ENCODE data around the gene ANGEL2.

ANGEL2 gene

GRCh38 chr1:212957546-212957945 is 58.1 kb downstream of the ANGEL2 start:
- Histone ChIP-seq H4K20me1 (ENCODE audit: insufficient read depth, low read length) (no peaks in the 10 kb centered on the region), H2AFZ (ENCODE audit: low read depth, low read length) (no peak overlapping the region), H3K27me3 (ENCODE audit: low read depth, low read length) (no peaks in the 10 kb centered on the region), H3K79me2 (ENCODE audit: low read length) (peaks cover 38% of the 10 kb centered on the region), H3K4me1 (ENCODE audit: low read length) (peaks cover 56% of the 10 kb centered on the region), H3K9me3 (ENCODE audit: insufficient read depth, low read length) (no peaks in the 10 kb centered on the region), H3K9ac (ENCODE audit: low read length) (no peak overlapping the region), H3K27ac (ENCODE audit: low read length) (no peak overlapping the region), H3K4me3 (ENCODE audit: low read length) (no peak overlapping the region), H3K4me2 (ENCODE audit: low read length) (no peak overlapping the region), H3K36me3 (replicated peaks; ENCODE audit: low read depth, low read length) (peaks cover 39% of the 10 kb centered on the region)
- TF ChIP-seq EZH2phosphoT487 (IDR thresholded peaks at IDR 0.05; ENCODE audit: low read depth), result no peak
- TF ChIP-seq CTCF (IDR thresholded peaks at IDR 0.05; ENCODE audit: low read depth, low read length), result no peak

- H3K9ac ChIP-seq (ENCODE audit: low read length), result no peak overlapping the region
- H3K27ac ChIP-seq (ENCODE audit: low read length), result no peak overlapping the region
- no peak overlapping the region for H2AFZ ChIP-seq (ENCODE audit: low read depth, low read length)
- peaks cover 53% of the 10 kb centered on the region for H3K79me2 ChIP-seq (ENCODE audit: low read length)
- no peaks in the 10 kb centered on the region for H4K20me1 ChIP-seq (ENCODE audit: insufficient read depth, low read length)
- TF ChIP-seq CTCF (IDR thresholded peaks at IDR 0.05; ENCODE audit: low read depth, low read length) (no peak), EZH2phosphoT487 (IDR thresholded peaks at IDR 0.05; ENCODE audit: low read depth) (no peak)
- no peak overlapping the region for H3K4me3 ChIP-seq (ENCODE audit: low read length)
- peaks cover 43% of the 10 kb centered on the region for H3K36me3 ChIP-seq (replicated peaks; ENCODE audit: low read depth, low read length)
- H3K4me1 ChIP-seq (ENCODE audit: low read length), result peaks cover 58% of the 10 kb centered on the region
- H3K9me3 ChIP-seq (ENCODE audit: insufficient read depth, low read length), result no peaks in the 10 kb centered on the region
- H3K4me2 ChIP-seq (ENCODE audit: low read length), result no peak overlapping the region
- no peaks in the 10 kb centered on the region for H3K27me3 ChIP-seq (ENCODE audit: low read depth, low read length)
Measured at GRCh38 chr1:212955961-212956620, 59.6 kb downstream of the ANGEL2 start.

GRCh38 chr1:212955098-212955497 is 60.6 kb downstream of the ANGEL2 start:
- H3K27me3 ChIP-seq (ENCODE audit: low read depth, low read length), result no peaks in the 10 kb centered on the region
- peaks cover 41% of the 10 kb centered on the region for H3K36me3 ChIP-seq (replicated peaks; ENCODE audit: low read depth, low read length)
- no peak overlapping the region for H3K4me3 ChIP-seq (ENCODE audit: low read length)
- H2AFZ ChIP-seq (ENCODE audit: low read depth, low read length), result no peak overlapping the region
- H3K27ac ChIP-seq (ENCODE audit: low read length), result peak overlapping the region; percentile 30; the same call in 1 of the 2 replicates
- no peaks in the 10 kb centered on the region for H3K9me3 ChIP-seq (ENCODE audit: insufficient read depth, low read length)
- TF ChIP-seq CTCF (IDR thresholded peaks at IDR 0.05; ENCODE audit: low read depth, low read length) (no peak), EZH2phosphoT487 (IDR thresholded peaks at IDR 0.05; ENCODE audit: low read depth) (no peak)
- H3K9ac ChIP-seq (ENCODE audit: low read length), result no peak overlapping the region
- no peaks in the 10 kb centered on the region for H4K20me1 ChIP-seq (ENCODE audit: insufficient read depth, low read length)
- H3K4me1 ChIP-seq (ENCODE audit: low read length), result peaks cover 52% of the 10 kb centered on the region
- H3K4me2 ChIP-seq (ENCODE audit: low read length), result peak overlapping the region; percentile 14; the same call in 1 of the 2 replicates
- peaks cover 58% of the 10 kb centered on the region for H3K79me2 ChIP-seq (ENCODE audit: low read length)

GRCh38 chr1:212954514-212954913 is 61.2 kb downstream of the ANGEL2 start:
- H3K36me3 ChIP-seq (replicated peaks; ENCODE audit: low read depth, low read length), result peaks cover 40% of the 10 kb centered on the region
- H4K20me1 ChIP-seq (ENCODE audit: insufficient read depth, low read length), result no peaks in the 10 kb centered on the region
- no peak overlapping the region for H3K4me3 ChIP-seq (ENCODE audit: low read length)
- H3K27ac ChIP-seq (ENCODE audit: low read length), result peak overlapping the region; percentile 30; the same call in 1 of the 2 replicates
- no peaks in the 10 kb centered on the region for H3K27me3 ChIP-seq (ENCODE audit: low read depth, low read length)
- no peak overlapping the region for H3K9ac ChIP-seq (ENCODE audit: low read length)
- no peaks in the 10 kb centered on the region for H3K9me3 ChIP-seq (ENCODE audit: insufficient read depth, low read length)
- H3K4me1 ChIP-seq (ENCODE audit: low read length), result peaks cover 52% of the 10 kb centered on the region
- H3K79me2 ChIP-seq (ENCODE audit: low read length), result peaks cover 58% of the 10 kb centered on the region
- H3K4me2 ChIP-seq (ENCODE audit: low read length), result peak overlapping the region; percentile 14; the same call in 1 of the 2 replicates
- no peak overlapping the region for H2AFZ ChIP-seq (ENCODE audit: low read depth, low read length)
- TF ChIP-seq EZH2phosphoT487 (IDR thresholded peaks at IDR 0.05; ENCODE audit: low read depth) (no peak), CTCF (IDR thresholded peaks at IDR 0.05; ENCODE audit: low read depth, low read length) (no peak)

Measured in OCI-LY3 (cell line).